GM19395 (cell line): ENCODE measurements around the gene PAX2.

Experiments
- ATAC-seq: cut with Tn5 transposase; IDR thresholded peaks from one replicate; pipeline ENCODE4 v1.9.1; 2021; ENCODE audit warnings: mild to moderate bottlenecking, moderate library complexity; ENCODE audit not compliant: unreplicated experiment

Gene PAX2

GRCh38 chr10:100831742-100832141, 86.4 kb downstream of the PAX2 start:
- no peak for ATAC-seq

GRCh38 chr10:100835810-100836209, 90.4 kb downstream of the PAX2 start:
- ATAC-seq = no peak

DNA sequence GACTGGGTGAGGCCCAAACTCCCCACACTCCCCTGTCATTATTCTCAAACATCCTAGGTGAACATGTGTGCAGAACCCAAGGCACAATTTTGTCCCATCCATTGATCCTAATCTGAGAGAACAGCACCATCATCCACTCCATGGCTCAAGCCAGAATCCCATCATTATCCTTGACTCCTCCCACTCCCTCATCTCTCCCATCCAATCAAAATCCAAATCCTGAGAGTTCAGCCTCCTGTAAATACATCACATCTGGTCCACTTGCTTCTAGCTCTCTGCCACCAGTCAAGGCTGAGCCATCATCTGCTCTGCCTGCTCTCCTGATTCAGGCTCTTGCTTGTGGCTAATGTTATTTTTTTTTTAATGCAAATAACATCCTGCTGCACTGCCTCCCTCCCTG, 91.5 kb downstream of the PAX2 start:
- ATAC-seq = no peak

GRCh38 chr10:100837300-100837699, 91.9 kb downstream of the PAX2 start:
- ATAC-seq = no peak

- ATAC-seq = no peak
These were observed 93.6 kb downstream of the PAX2 start for GRCh38 chr10:100838986-100839385.

DNA sequence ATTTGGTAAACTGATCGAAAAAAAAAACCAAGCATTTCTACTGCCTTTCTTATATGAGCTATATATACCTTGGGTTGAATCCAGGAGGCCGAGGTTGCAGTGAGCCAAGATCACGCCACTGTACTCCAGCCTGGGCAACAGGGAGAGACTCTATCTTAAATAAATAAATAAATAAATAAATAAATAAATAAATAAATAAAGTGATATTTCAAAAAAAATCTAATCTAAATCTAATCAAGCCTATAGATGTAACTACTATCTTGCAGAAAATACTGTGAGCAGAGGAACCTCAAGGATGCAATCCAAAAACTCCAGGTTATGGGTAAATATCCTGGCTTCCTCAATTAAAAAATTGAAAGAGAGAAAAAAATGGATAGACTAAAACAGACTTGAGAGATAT, 96.1 kb downstream of the PAX2 start:
- no peak for ATAC-seq

DNA sequence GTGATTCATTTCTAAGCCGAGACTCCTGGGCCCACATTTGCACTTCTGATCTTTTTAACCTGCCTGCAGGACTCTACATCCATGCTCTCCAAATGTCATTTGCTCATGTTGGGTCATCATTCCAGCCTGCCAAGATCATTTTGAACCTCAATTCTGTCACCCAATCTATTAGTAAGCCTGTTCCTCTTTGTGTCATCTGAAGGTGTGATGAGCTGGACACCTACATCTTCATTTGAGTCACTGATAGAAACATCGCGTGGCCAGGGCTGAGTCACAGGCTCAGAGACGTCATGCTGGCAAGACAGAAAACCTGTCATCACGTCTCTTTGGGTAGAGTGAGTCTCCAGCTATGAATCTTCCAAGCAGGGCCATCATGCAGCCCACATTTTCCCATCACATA, 102.1 kb downstream of the PAX2 start:
- ATAC-seq = no peak

DNA sequence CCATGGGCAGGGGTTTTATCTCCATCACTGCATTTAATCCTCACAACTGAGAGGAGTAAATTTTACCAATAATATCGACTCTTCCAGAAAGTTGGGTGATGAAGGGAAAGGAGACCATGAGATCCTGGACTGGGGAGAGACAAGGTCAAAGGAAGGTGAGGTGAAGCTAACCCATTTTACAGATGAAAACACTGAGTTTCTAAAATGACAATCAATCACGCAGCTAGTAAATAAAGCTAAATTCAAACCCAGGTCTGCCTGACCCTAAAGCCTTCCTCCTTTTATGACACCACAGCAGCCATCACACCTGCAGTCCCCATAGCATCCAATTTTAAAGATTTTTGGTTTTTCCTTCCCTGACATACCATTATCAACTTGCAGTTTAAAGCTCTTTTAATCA, 103.4 kb downstream of the PAX2 start:
- no peak for ATAC-seq

GRCh38 chr10:100858261-100858660, 112.9 kb downstream of the PAX2 start:
- ATAC-seq = no peak

DNA sequence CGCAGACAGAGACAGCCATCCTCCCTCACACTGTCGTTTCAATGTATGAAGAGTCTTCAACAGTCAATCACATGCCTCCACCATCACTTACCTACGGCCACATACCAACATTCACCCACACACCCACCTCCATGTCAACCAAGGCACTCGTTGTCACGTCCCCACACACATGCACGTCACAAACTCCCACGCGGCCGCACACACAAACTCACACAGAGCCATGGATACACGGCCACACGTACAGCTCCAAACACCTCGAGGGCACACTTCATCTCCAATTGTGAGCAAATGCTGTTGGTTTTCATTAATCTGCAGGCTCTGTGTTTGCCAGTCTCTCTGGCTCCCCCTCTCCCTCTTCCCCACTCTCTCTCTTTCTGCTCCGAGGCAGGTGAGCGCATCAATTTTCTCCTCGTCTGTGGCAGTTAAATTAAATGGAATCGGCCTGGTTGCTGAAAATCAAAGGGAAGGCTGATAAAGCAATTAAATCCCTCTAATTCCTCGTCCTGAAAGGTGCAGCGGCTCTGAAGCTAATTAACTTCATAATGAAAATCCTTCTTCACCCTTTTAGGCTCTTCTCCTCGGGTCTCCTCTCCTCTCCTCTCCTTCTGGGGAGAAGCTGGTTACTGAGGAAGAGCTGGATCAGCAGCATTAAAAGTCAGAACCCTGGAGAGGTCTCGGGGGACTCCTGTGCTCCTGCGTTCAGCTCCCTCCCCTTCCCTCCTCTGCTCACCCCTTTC, 113.5 kb downstream of the PAX2 start:
- no peak for ATAC-seq

DNA sequence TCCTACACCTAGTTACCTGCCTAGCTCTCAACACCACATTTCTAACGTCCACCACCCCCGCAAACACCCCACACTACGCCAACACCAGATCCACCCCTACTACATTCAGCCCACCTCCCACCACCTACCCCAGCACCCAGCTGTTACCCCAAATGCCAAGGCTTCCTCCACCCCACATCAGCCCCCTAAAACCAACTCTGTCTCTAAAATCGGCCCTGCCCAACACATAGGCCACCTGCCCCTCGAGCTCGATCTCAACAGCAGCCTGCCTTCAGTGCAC, 114.0 kb downstream of the PAX2 start:
- ATAC-seq = no peak

DNA sequence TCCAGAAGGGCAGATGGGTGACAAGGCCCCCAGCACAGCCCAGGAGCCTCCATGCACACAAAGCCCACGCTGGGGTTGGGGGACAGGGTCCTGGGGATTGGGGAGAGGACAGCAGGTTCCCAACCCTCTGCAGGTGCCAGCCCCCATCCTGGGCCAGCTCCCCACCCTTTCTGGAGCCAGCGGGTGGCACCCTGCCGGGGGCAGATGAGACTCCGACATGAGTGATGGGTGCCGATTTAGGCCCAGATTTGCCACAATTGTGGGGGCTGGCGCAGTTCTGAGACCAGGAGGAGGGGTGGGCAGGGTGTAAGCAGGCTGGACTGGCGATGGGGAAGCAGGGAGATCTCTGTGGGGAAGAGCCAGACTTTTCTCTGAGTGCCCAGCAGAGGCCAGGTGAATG, 118.1 kb downstream of the PAX2 start:
- no peak for ATAC-seq

DNA sequence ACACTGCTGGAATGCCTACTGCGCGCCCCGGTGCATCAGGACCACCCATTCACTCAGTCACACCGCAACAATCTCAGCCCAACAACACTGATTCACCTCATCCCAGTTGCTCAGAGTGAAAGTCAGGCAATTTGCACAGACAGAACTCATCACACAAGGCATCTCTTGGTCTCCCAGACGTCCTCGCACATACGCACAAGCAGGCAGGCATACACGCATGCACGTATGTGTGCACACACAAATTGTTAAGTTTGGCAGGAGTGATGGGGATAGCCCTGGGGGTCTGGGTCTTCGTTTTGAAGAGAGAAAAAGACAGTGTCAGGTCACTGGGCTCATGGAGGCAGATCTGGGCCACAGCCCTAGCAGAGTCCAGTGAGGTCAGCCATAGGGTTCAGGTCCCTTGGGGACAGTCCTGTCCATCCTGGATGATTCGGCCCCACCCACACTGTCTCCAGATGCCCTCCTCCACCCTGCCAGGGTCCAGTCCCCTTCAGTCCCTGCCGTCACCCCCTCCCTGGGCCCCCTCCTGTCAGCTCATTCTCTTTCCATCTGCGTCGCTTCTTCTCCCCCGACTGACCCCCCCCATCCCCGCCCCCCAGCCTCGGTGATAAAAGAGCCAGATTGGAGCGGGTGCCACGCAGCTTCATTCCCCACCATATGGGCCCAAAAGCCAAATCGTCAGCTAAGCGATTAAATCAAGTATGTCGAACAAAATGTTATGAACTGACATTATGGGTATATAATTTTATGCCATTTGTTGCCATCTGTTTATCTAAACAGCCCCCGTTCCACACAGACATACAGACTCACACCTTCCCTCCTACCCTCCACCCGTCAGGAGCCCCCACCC, 118.9 kb downstream of the PAX2 start:
- ATAC-seq = no peak

- no peak for ATAC-seq
These were observed 119.6 kb downstream of the PAX2 start for GRCh38 chr10:100864978-100865377.

DNA sequence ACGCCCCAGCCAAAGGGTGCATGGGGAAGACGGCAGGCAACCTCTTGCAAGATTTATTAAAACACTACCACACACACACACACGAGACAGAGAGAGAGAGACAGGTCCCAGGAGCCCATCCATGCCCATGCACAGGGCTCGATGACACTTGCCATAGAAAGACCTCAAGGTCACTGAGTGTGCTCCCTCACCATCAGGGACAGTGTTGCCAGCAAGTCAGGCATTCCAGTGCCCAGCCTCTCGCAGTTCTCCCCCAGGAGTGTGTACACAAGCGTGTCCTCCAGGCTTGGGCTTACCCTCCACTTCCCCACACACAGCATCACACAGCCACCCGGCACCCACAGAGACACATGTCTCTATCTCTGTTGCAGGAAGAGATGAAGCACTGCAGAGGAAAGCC, 120.6 kb downstream of the PAX2 start:
- ATAC-seq = no peak

- no peak for ATAC-seq
These were observed 121.3 kb downstream of the PAX2 start for GRCh38 chr10:100866575-100867098.

DNA sequence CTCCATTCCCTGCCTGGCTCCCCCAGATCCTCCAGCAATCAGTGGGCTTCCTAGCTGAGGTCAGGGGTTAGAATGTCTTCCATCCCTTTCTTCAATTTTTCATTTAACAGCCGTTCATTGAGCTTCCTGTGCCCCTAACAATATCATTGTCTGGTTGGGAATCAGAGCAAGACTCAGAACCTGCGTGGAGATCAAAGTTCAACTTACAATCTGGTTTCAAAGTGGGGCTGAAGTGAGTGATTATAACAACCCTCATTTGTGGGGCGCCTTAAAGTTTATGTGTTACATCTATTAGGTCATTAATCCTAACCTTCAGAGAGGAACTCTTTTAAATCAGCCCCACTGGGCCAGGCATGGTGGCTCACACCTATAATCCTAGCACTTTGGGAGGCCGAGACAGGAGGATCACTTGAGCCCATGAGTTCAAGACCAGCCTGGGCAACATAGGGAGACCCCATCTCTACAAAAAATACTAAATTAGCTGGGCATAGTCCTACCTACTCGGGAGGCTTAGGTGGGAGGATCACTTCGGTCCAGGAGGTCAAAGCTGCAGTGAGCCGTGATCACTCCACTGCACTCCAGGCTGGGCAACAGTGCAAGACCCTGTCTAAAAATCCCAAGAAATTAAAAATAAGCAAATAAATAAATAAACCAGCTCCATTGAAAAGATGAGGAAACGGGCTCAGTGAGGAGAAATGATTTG, 122.0 kb downstream of the PAX2 start:
- ATAC-seq = no peak

GRCh38 chr10:100868382-100868781, 123.0 kb downstream of the PAX2 start:
- no peak for ATAC-seq

DNA sequence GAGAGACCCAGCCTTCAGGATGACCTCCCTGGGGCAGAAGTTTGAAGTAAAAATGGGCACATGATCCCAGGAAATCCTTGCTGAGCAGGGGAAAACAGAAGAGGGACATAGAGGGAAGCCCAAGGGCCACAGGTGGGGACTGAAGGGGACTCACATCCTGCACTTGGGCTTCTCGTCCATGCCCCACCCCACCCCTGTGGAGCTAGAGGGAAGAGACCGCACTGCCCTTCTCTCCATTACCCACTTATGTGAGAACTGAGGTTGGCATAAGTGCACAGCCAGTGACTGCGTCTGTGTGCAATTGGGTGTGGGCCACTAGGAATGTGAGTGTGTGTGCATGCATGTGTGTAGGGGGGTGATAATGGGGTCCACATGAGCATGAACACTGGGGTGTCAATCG, 124.0 kb downstream of the PAX2 start:
- no peak for ATAC-seq

GRCh38 chr10:100872034-100872791, 126.8 kb downstream of the PAX2 start:
- no peak for ATAC-seq
